ENCODE data around the gene NHERF2.
"Not testable (repeated sequence)": the region's sequence is repeated elsewhere in the genome, so short reads cannot be mapped to it uniquely, and the experiment has no call there.

Gene NHERF2

GRCh38 chr16:2028620-2029220 lies 2.0 kb downstream of the NHERF2 start:
- no peak for DNase-seq

- no peak for DNase-seq
These were observed 2.6 kb downstream of the NHERF2 start for GRCh38 chr16:2029350-2029749.

GRCh38 chr16:2030036-2030435 lies 3.3 kb downstream of the NHERF2 start:
- DNase-seq: no peak

GRCh38 chr16:2031081-2031577 lies 4.4 kb downstream of the NHERF2 start:
- DNase-seq: no peak

- no peak for DNase-seq
These were observed 5.8 kb downstream of the NHERF2 start for GRCh38 chr16:2032285-2033056.

GRCh38 chr16:2033057-2033908 lies 6.6 kb downstream of the NHERF2 start:
- no peak for DNase-seq

GRCh38 chr16:2033909-2034695 lies 7.4 kb downstream of the NHERF2 start:
- DNase-seq: not testable (repeated sequence)

GRCh38 chr16:2034696-2035430 lies 8.2 kb downstream of the NHERF2 start:
- DNase-seq: no peak

GRCh38 chr16:2035431-2036199 lies 8.9 kb downstream of the NHERF2 start:
- DNase-seq: no peak

- DNase-seq: no peak
These were observed 9.7 kb downstream of the NHERF2 start for GRCh38 chr16:2036200-2036966.

- DNase-seq: no peak
These were observed 10.4 kb downstream of the NHERF2 start for GRCh38 chr16:2037115-2037514.

GRCh38 chr16:2037647-2038381 lies 11.1 kb downstream of the NHERF2 start:
- DNase-seq: no peak

- no peak for DNase-seq
These were observed 11.9 kb downstream of the NHERF2 start for GRCh38 chr16:2038382-2039231.

- DNase-seq: no peak
These were observed 12.8 kb downstream of the NHERF2 start for GRCh38 chr16:2039274-2040031.

- DNase-seq: no peak
These were observed 13.5 kb downstream of the NHERF2 start for GRCh38 chr16:2040041-2040786.

- no peak for DNase-seq
These were observed 14.3 kb downstream of the NHERF2 start for GRCh38 chr16:2040787-2041522.
